HepG2 (cell line): Measurements from ENCODE around the gene KRTAP25-1. TPM values are rescaled to one million over a fixed set of nuclear protein-coding genes. Genes with fewer than 3 reads are reported as not detected.

Source experiments
- ATAC-seq: fragments of 200-7000 bp; cut with Tn5 transposase; 3 replicates; pipeline ENCODE4 v1.9.1; 2020; ENCODE audit warnings: mild to moderate bottlenecking, moderate library complexity
- BruUV-seq: library from RNA; stranded (reverse); fragments of 400-500 nt; replicated peaks from 2 replicates; lab custom pipeline; 2021; lab: Mats Ljungman, UMichigan
- CTCF ChIA-PET: fragments of 300-600 bp; formaldehyde crosslinking; extraction: SDS; loops from one replicate; lab custom pipeline; 2021; ENCODE audit warnings: low total read pairs, inconsistent platforms, low intra/inter-chr PET ratio; lab: Yijun Ruan, JAX
- POLR2A ChIA-PET: fragments of 350-600 bp; sonication (Branson Sonifier 250); formaldehyde crosslinking; loops from one replicate; lab custom pipeline; 2020; ENCODE audit warnings: antibody characterized with exemption, inconsistent platforms; lab: Yijun Ruan, JAX
- DNase-seq: peaks from one replicate; pipeline ENCODE4 v3.0.0-alpha.2; 2015; ENCODE audit warnings: low spot score
- FAIRE-seq: peaks from 3 replicates; lab custom pipeline; 2011; peaks lifted over from hg19 to GRCh38; lab: Jason Lieb, UNC
- H2AFZ ChIP-seq: one replicate; pipeline ENCODE4 v1.6.1; 2011; ENCODE audit warnings: low read length, inconsistent platforms
- H3K27ac ChIP-seq: fragments of 300-600 bp; 3 replicates; pipeline ENCODE4 v1.8.0; 2011; ENCODE audit warnings: mixed run types, mild to moderate bottlenecking, mixed read lengths, low read length, inconsistent platforms; ENCODE audit not compliant: insufficient read depth; ENCODE audit errors: extremely low read length
- H3K27me3 ChIP-seq, 2 experiments: fragments of 200-600 bp in 1 of 2; 2 replicates in 1 of 2; 3 replicates in 1 of 2; pipeline versions ENCODE4 v1.6.0 to v1.8.0; 2011; ENCODE audit warnings: low read length in 2 of 2, mild to moderate bottlenecking in 2 of 2, moderate library complexity in 2 of 2, inconsistent platforms in 1 of 2; ENCODE audit not compliant: insufficient read depth in 2 of 2, control insufficient read depth in 1 of 2
- H3K36me3 ChIP-seq, 2 experiments: fragments of 200-600 bp in 1 of 2; replicated peaks in 1 of 2; 2 replicates in 1 of 2; 3 replicates in 1 of 2; pipeline versions ENCODE4 v1.5.1 to v1.8.0; 2011; ENCODE audit warnings: low read length in 2 of 2, inconsistent platforms in 1 of 2; ENCODE audit not compliant: insufficient read depth in 2 of 2, control insufficient read depth in 1 of 2
- H3K4me1 ChIP-seq: 2 replicates; pipeline ENCODE4 v1.5.1; 2012; ENCODE audit warnings: low read length, inconsistent platforms; ENCODE audit not compliant: insufficient read depth
- H3K4me2 ChIP-seq: 2 replicates; pipeline ENCODE4 v1.6.0; 2011; ENCODE audit warnings: low read depth, low read length, inconsistent platforms
- H3K4me3 ChIP-seq, 3 experiments: fragments of 200-600 bp in 1 of 3; sonication (generic), shearing (Covaris generic) in 1 of 3; replicated peaks in 1 of 3; 2 replicates each; pipeline ENCODE4 v1.5.1; 2011 to 2016; ENCODE audit warnings: low read length in 3 of 3, inconsistent platforms in 2 of 3, low read depth in 2 of 3, mild to moderate bottlenecking in 2 of 3, control low read depth in 1 of 3, mixed read lengths in 1 of 3; ENCODE audit not compliant: insufficient read depth in 1 of 3
- H3K79me2 ChIP-seq: one replicate; pipeline ENCODE4 v1.6.1; 2011; ENCODE audit warnings: low read length, inconsistent platforms; ENCODE audit not compliant: insufficient read depth
- H3K9ac ChIP-seq: 2 replicates; pipeline ENCODE4 v1.6.0; 2011; ENCODE audit warnings: mild to moderate bottlenecking, low read depth, low read length, inconsistent platforms; ENCODE audit not compliant: insufficient read depth
- H3K9me3 ChIP-seq: 2 replicates; pipeline ENCODE4 v1.5.1; 2012; ENCODE audit warnings: mild to moderate bottlenecking, low read length
- H4K20me1 ChIP-seq: 2 replicates; pipeline ENCODE4 v1.6.0; 2011; ENCODE audit warnings: inconsistent platforms, mild to moderate bottlenecking, low read length, moderate library complexity; ENCODE audit not compliant: insufficient read depth
- CBX2 ChIP-seq, 2 experiments: fragments of 200-600 bp in 1 of 2; sonication (generic); formaldehyde crosslinking in 1 of 2; IDR thresholded peaks; 2 replicates each; pipeline versions ENCODE4 v1.7.0 to v1.8.1; 2018 to 2022; ENCODE audit warnings: low read depth in 2 of 2, low read length in 1 of 2, mild to moderate bottlenecking in 1 of 2, missing genetic modification reagents in 1 of 2
- GPN1 ChIP-seq: sonication (generic); formaldehyde crosslinking; IDR thresholded peaks from 2 replicates; pipeline ENCODE4 v1.5.1; 2020; ENCODE audit warnings: missing genetic modification reagents, borderline replicate concordance
- JUN ChIP-seq: sonication (generic); formaldehyde crosslinking; IDR thresholded peaks from 2 replicates; pipeline ENCODE4 v1.4.0; 2020; ENCODE audit warnings: mild to moderate bottlenecking, missing genetic modification reagents
- TBL1XR1 ChIP-seq: fragments of 150-350 bp; IDR thresholded peaks from 2 replicates; pipeline ENCODE4 v1.6.1; 2014; ENCODE audit warnings: borderline replicate concordance, low read length; ENCODE audit not compliant: partially characterized antibody
- TBX2 ChIP-seq: sonication (generic); formaldehyde crosslinking; IDR thresholded peaks from 2 replicates; pipeline ENCODE4 v1.5.0; 2020; ENCODE audit warnings: missing genetic modification reagents, mild to moderate bottlenecking, borderline replicate concordance
- TP53 ChIP-seq: sonication (generic); formaldehyde crosslinking; conservative IDR thresholded peaks from 2 replicates; pipeline ENCODE4 v1.4.0; 2020; ENCODE audit warnings: missing genetic modification reagents
- ZNF136 ChIP-seq: sonication (generic); formaldehyde crosslinking; IDR thresholded peaks from 2 replicates; pipeline ENCODE4 v1.8.1; 2022; ENCODE audit warnings: low read depth, mild to moderate bottlenecking, moderate library complexity, missing genetic modification reagents
- ZNF263 ChIP-seq: sonication (generic); formaldehyde crosslinking; IDR thresholded peaks from 2 replicates; pipeline ENCODE4 v1.4.0; 2020; ENCODE audit warnings: missing genetic modification reagents
- ZNF569 ChIP-seq: sonication (generic); formaldehyde crosslinking; IDR thresholded peaks from 2 replicates; pipeline ENCODE4 v1.5.0; 2020; ENCODE audit warnings: mild to moderate bottlenecking, missing genetic modification reagents, moderate library complexity, borderline replicate concordance
- ZNF7 ChIP-seq: IDR thresholded peaks from 2 replicates; pipeline ENCODE4 v1.6.1; 2016; ENCODE audit warnings: missing biosample characterization, missing genetic modification reagents
- ZNF766 ChIP-seq: sonication (generic); formaldehyde crosslinking; IDR thresholded peaks from 2 replicates; pipeline ENCODE4 v1.5.0; 2020; ENCODE audit warnings: missing genetic modification reagents, borderline replicate concordance
- WGBS: methylation state at CpG from one replicate; pipeline ENCODE4 v1.1.6; 2017; ENCODE audit warnings: low lambda C conversion rate; 5-methylcytosine and 5-hydroxymethylcytosine counted together
- in situ Hi-C: cut with HindIII; loops from 2 replicates; pipeline ENCODE4 v1.10.0; 2017; ENCODE audit warnings: low pct_unique_long_range_greater_than_20kb; ENCODE audit not compliant: extremely low pct_ligation_motif_present
- intact Hi-C: fragments of 100-400 bp; cut with micrococcal nuclease; formaldehyde crosslinking; loops from one replicate; pipeline ENCODE4 v1.10.0; 2022; ENCODE audit not compliant: unreplicated experiment
- polyA plus RNA-seq, 8 experiments: library from polyadenylated mRNA; depleted of rRNA in 3 of 8; stranded (reverse) in 7 of 8; unstranded in 1 of 8; fragments of >200 nt; fragmentation: Illumina TruSeq in 4 of 8; extraction: Trizol in 4 of 8; gene quantifications; 2 replicates each; pipeline versions ENCODE4 v1.2.1 to v1.2.3, GENCODE V29; 2011 to 2016; ENCODE audit warnings: low read depth in 4 of 8, missing spikeins in 1 of 8, mixed read lengths in 1 of 8; ENCODE audit not compliant: insufficient read depth in 1 of 8
- total RNA-seq, 5 experiments: library from RNA; depleted of rRNA; stranded (reverse); fragments of >200 nt; fragmentation: Illumina TruSeq; extraction: Trizol; gene quantifications; 2 replicates each; pipeline ENCODE4 v1.2.3, GENCODE V29; 2016; ENCODE audit warnings: low read depth in 1 of 5
- TF ChIP-seq, protein P1 (sequence below): sonication (generic); formaldehyde crosslinking; IDR thresholded peaks from 2 replicates; pipeline ENCODE4 v1.4.0; 2020; ENCODE audit warnings: mild to moderate bottlenecking, missing genetic modification reagents, borderline replicate concordance
- TF ChIP-seq, protein P2 (sequence below): sonication (generic); formaldehyde crosslinking; IDR thresholded peaks from 2 replicates; pipeline ENCODE4 v1.4.0; 2020; ENCODE audit warnings: missing genetic modification reagents, borderline replicate concordance
- TF ChIP-seq, protein P3 (sequence below): sonication (generic); formaldehyde crosslinking; IDR thresholded peaks from 2 replicates; pipeline ENCODE4 v1.8.0; 2022; ENCODE audit warnings: missing genetic modification reagents, mild to moderate bottlenecking, inconsistent platforms, borderline replicate concordance
- TF ChIP-seq, protein P4 (sequence below): IDR thresholded peaks from 2 replicates; pipeline ENCODE4 v1.6.1; 2016
- TF ChIP-seq, protein P5 (sequence below): IDR thresholded peaks from 2 replicates; pipeline ENCODE4 v1.6.1; 2018; ENCODE audit warnings: missing genetic modification reagents

The KRTAP25-1 gene
- total and polyA plus RNA-seq, 2 of the 13 experiments (the other 11 are each of a cell fraction or from before 2014, with no cell fraction given): not detected

DNA sequence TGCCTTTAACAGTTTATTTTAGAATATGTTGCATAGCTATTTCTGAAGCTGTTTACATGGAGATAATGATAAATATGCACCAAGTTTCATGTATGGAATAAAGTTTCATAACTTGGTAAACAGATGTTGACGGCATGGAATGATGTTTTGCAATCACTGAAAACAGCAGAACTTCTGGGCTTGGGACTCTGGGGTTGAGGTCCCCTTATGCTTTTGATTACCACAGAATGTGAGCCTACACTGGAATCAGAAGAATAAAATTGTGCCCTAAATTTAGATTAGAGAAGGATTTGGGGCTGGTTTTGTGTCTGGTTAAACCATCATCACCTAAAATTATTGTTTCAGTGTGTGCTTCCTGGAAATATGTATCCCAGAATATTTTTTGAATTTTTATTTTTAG is 17.7 kb downstream of the KRTAP25-1 start:
- H4K20me1 ChIP-seq: no peaks in the 10 kb centered on the region
- no peak overlapping the region for H3K4me3 ChIP-seq
- no peaks in the 10 kb centered on the region for H3K36me3 ChIP-seq
- intact Hi-C loops (no loop called here), in situ Hi-C loops (no loop called here)
- no peaks in the 10 kb centered on the region for H3K27me3 ChIP-seq
- no TSS peak for BruUV-seq
- H3K9ac ChIP-seq: no peak overlapping the region
- no peak overlapping the region for H2AFZ ChIP-seq
- no peak for DNase-seq
- CTCF ChIA-PET: no interaction called here
- FAIRE-seq: no peak
- 16% methylated on average over 1 of the region's 1 CpG for WGBS
- H3K27ac ChIP-seq: no peak overlapping the region
- no peak for ATAC-seq
- H3K79me2 ChIP-seq: no peaks in the 10 kb centered on the region
- POLR2A ChIA-PET: no interaction called here
- H3K4me1 ChIP-seq: no peaks in the 10 kb centered on the region
- H3K9me3 ChIP-seq: peaks cover 85% of the 10 kb centered on the region
- H3K4me2 ChIP-seq: no peak overlapping the region
- TF ChIP-seq, protein P1, sequence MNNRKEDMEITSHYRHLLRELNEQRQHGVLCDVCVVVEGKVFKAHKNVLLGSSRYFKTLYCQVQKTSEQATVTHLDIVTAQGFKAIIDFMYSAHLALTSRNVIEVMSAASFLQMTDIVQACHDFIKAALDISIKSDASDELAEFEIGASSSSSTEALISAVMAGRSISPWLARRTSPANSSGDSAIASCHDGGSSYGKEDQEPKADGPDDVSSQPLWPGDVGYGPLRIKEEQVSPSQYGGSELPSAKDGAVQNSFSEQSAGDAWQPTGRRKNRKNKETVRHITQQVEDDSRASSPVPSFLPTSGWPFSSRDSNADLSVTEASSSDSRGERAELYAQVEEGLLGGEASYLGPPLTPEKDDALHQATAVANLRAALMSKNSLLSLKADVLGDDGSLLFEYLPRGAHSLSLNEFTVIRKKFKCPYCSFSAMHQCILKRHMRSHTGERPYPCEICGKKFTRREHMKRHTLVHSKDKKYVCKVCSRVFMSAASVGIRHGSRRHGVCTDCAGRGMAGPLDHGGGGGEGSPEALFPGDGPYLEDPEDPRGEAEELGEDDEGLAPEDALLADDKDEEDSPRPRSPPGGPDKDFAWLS: no peak
- TF ChIP-seq TBX2 (CRISPR knock-in tag): no peak
- TF ChIP-seq, protein P2, sequence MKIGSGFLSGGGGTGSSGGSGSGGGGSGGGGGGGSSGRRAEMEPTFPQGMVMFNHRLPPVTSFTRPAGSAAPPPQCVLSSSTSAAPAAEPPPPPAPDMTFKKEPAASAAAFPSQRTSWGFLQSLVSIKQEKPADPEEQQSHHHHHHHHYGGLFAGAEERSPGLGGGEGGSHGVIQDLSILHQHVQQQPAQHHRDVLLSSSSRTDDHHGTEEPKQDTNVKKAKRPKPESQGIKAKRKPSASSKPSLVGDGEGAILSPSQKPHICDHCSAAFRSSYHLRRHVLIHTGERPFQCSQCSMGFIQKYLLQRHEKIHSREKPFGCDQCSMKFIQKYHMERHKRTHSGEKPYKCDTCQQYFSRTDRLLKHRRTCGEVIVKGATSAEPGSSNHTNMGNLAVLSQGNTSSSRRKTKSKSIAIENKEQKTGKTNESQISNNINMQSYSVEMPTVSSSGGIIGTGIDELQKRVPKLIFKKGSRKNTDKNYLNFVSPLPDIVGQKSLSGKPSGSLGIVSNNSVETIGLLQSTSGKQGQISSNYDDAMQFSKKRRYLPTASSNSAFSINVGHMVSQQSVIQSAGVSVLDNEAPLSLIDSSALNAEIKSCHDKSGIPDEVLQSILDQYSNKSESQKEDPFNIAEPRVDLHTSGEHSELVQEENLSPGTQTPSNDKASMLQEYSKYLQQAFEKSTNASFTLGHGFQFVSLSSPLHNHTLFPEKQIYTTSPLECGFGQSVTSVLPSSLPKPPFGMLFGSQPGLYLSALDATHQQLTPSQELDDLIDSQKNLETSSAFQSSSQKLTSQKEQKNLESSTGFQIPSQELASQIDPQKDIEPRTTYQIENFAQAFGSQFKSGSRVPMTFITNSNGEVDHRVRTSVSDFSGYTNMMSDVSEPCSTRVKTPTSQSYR: no peak
- TF ChIP-seq ZNF766 (CRISPR knock-in tag): no peak
- no peak for TF ChIP-seq TP53 (CRISPR knock-in tag)
- TF ChIP-seq ZNF569 (CRISPR knock-in tag): no peak
- TF ChIP-seq GPN1 (CRISPR knock-in tag): no peak
- no peak for TF ChIP-seq JUN
- TF ChIP-seq ZNF7: no peak
- TF ChIP-seq ZNF263: no peak
- TF ChIP-seq ZNF136 (CRISPR knock-in tag): no peak
- TF ChIP-seq, protein P3, sequence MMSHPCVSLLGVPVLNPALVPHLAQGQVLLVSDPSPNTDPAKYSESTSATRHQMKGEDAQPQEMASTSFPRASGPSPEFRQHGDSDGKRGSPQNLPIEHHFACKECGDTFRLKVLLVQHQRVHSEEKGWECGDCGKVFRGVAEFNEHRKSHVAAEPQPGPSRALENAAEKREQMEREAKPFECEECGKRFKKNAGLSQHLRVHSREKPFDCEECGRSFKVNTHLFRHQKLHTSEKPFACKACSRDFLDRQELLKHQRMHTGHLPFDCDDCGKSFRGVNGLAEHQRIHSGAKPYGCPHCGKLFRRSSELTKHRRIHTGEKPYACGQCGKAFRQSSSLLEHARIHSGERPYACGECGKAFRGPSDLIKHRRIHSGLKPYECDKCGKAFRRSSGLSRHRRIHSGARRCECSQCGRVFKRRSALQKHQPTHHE (CRISPR knock-in tag): no peak
- TF ChIP-seq, protein P4, sequence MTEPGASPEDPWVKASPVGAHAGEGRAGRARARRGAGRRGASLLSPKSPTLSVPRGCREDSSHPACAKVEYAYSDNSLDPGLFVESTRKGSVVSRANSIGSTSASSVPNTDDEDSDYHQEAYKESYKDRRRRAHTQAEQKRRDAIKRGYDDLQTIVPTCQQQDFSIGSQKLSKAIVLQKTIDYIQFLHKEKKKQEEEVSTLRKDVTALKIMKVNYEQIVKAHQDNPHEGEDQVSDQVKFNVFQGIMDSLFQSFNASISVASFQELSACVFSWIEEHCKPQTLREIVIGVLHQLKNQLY (CRISPR knock-in tag): no peak
- TF ChIP-seq, protein P5, sequence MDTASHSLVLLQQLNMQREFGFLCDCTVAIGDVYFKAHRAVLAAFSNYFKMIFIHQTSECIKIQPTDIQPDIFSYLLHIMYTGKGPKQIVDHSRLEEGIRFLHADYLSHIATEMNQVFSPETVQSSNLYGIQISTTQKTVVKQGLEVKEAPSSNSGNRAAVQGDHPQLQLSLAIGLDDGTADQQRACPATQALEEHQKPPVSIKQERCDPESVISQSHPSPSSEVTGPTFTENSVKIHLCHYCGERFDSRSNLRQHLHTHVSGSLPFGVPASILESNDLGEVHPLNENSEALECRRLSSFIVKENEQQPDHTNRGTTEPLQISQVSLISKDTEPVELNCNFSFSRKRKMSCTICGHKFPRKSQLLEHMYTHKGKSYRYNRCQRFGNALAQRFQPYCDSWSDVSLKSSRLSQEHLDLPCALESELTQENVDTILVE (CRISPR knock-in tag): no peak
- no peak for TF ChIP-seq TBL1XR1
- no peak for TF ChIP-seq CBX2 (IDR thresholded peaks at IDR 0.05; ENCODE audit: low read depth, low read length)
- TF ChIP-seq CBX2 (CRISPR knock-in tag; IDR thresholded peaks at IDR 0.05; ENCODE audit: low read depth): no peak
